ENCODE measurements around the gene CCDC141.

The CCDC141 gene

GRCh38 chr2:178782236-178782635 is 267.7 kb downstream of the CCDC141 start:
- DNase-seq, result no peak
